Measurements from ENCODE around the gene AKAIN1. TPM values are rescaled to one million over a fixed set of nuclear protein-coding genes. Genes with fewer than 3 reads are reported as not detected.

Gene AKAIN1
- total and polyA plus RNA-seq, 2 of the 8 experiments (the other 6 are each of a cell fraction or from before 2014, with no cell fraction given) = not detected

DNA sequence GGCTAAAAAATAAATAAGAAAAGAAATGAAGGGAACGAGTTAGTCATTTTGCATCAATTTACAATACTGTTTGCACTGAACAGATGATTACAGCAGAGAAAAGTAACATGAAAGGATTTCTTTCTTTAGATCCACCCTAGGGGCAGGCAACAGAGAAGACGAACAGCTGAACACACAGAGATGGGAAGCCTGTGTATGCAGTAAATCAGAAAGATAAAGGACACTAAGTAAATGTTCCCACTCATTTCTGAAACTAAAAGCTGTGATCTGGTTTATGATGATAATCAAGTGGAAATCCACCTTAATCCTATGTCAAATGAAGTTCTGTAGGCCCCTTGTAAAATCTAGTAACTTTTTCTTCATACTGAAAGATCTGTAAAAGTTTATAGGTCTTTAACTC, 54.2 kb downstream of the AKAIN1 start:
- Histone ChIP-seq H3K56ac (replicated peaks; ENCODE audit: insufficient read length, low read depth, low read length) (no peak overlapping the region), H3K9me3 (ENCODE audit: insufficient read depth in 2 of 2, low read depth in 1 of 2, low read length in 1 of 2) (no peaks in the 10 kb centered on the region), H4K20me1 (replicated peaks in 1 of 2; ENCODE audit: control insufficient read depth in 1 of 2, insufficient read depth in 2 of 2, low read length in 2 of 2) (no peaks in the 10 kb centered on the region), H2AFZ (ENCODE audit: low read length) (no peak overlapping the region), H3K27ac (ENCODE audit: low read depth, low read length) (no peak overlapping the region), H3K36me3 (ENCODE audit: control insufficient read depth in 2 of 4, insufficient read depth in 4 of 4, low read length in 3 of 4) (no peaks in the 10 kb centered on the region), H3K9ac (replicated peaks in 1 of 4; ENCODE audit: extremely low read depth in 1 of 4, low read depth in 3 of 4, low read length in 3 of 4) (no peak overlapping the region), H2BK12ac (ENCODE audit: low read depth, low read length) (no peak overlapping the region), H4K5ac (ENCODE audit: insufficient read length, low read depth, low read length) (no peak overlapping the region), H4K8ac (ENCODE audit: extremely low read depth, insufficient read depth, low read length) (no peak overlapping the region), H2BK15ac (ENCODE audit: low read length) (no peak overlapping the region), H3K4me1 (replicated peaks in 1 of 4; ENCODE audit: control insufficient read depth in 3 of 4, insufficient read depth in 4 of 4, low read length in 3 of 4) (no peaks in the 10 kb centered on the region), H3K4me3 (ENCODE audit: extremely low read depth in 1 of 4, insufficient read depth in 2 of 4, low read depth in 3 of 4, low read length in 4 of 4) (no peak overlapping the region), H2AK5ac (ENCODE audit: low read depth, low read length) (no peak overlapping the region), H3K23me2 (ENCODE audit: low read depth, low read length) (no peaks in the 10 kb centered on the region), H4K91ac (replicated peaks; ENCODE audit: insufficient read length, low read length) (no peak overlapping the region), H3K4ac (replicated peaks; ENCODE audit: insufficient read length, low read depth, low read length) (no peak overlapping the region), H3K18ac (ENCODE audit: extremely low read depth, low read length) (no peak overlapping the region), H2BK120ac (replicated peaks; ENCODE audit: low read depth, low read length) (no peak overlapping the region), H3K14ac (ENCODE audit: insufficient read length) (no peak overlapping the region), H3K4me2 (ENCODE audit: insufficient read depth in 1 of 2, low read depth in 2 of 2, low read length in 2 of 2) (no peak overlapping the region), H3K79me2 (ENCODE audit: control insufficient read depth in 1 of 2, insufficient read depth in 2 of 2, low read length in 2 of 2) (no peaks in the 10 kb centered on the region), H2BK5ac (ENCODE audit: low read depth, low read length) (no peak overlapping the region), H3K23ac (ENCODE audit: insufficient read length) (no peak overlapping the region), H3K27me3 (replicated peaks in 1 of 4; ENCODE audit: control insufficient read depth in 3 of 4, extremely low read depth in 1 of 4, insufficient read depth in 3 of 4, low read length in 3 of 4) (no peaks in the 10 kb centered on the region), H3K79me1 (ENCODE audit: low read depth, low read length) (no peaks in the 10 kb centered on the region), H2BK20ac (ENCODE audit: low read length) (no peak overlapping the region)
- no peak for TF ChIP-seq CTBP2 (IDR thresholded peaks at IDR 0.05; ENCODE audit: borderline replicate concordance, insufficient read depth, insufficient read length, low read length)
- FAIRE-seq (no peak), DNase-seq (ENCODE audit: low read depth in 1 of 2, low spot score in 2 of 2) (no peak)
- ChIA-PET CTCF (ENCODE audit: partially characterized antibody) (no interaction called here), POLR2A (ENCODE audit: partially characterized antibody) (no interaction called here)
- 85% methylated on average over 2 of the region's 2 CpGs; no CpG with 5 or more reads in 1 of the 2 experiments for WGBS, 2 experiments (ENCODE audit: extremely low coverage in 1 of 2, insufficient coverage in 1 of 2, insufficient read length in 1 of 2, insufficient replicate concordance in 2 of 2, low coverage in 1 of 2, low lambda C conversion rate in 2 of 2, missing lambda C conversion rate in 1 of 2)
